ENCODE data around the gene KRT7. TPM values are rescaled to one million over a fixed set of nuclear protein-coding genes. Genes with fewer than 3 reads are reported as not detected.
A peak's percentile ranks its signal among the peaks of the same experiment; 100 is the strongest.

The KRT7 gene
- total RNA-seq, 1 experiment from 2014 or later, result 10.0 TPM

DNA sequence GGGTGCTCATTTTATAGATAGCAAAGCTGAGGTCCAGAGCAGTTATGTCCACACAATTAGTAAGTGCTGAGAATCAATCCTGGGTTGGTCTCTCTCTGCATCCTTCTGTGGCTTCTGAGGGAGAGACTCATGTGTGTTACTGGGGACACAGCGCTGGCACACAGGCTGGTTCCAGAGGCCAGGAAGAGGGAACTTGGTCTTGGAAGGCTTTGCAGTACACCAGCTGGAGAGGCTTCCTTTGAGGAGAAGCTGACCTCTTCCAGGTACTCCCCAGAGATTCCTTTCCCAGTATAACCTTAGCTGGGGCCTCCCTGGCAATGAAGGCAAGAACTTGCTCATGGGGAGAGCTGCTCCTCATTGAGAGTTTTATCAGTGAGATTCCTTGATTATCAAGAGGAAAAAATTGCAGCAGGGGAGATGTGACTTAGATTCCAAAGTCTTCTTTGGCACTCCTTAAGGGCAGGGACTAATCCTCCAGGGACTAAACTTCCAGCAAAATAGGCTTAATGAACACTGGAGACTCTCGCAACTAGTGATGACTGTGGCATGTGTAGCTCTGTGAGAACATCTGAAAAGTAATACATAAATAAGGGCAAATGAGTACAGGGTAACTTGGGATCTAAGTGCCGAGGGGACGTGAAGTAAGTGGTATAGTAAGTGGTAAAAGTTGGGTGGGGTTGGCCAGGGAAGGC is 27.3 kb upstream of the KRT7 start:
- no peak overlapping the region for H2BK20ac ChIP-seq (ENCODE audit: low read depth, low read length, poor library complexity, severe bottlenecking)
- H3K4me1 Mint-ChIP-seq, result peaks cover 8 to 33% of the 10 kb centered on the region in 2 experiments
- no peaks in the 10 kb centered on the region for H3K9me3 Mint-ChIP-seq
- H2AK5ac ChIP-seq (ENCODE audit: insufficient read length, low read length), result no peak overlapping the region
- no peak overlapping the region for H3K4me3 Mint-ChIP-seq
- H3K79me1 ChIP-seq (ENCODE audit: insufficient read depth, low read depth, low read length, poor library complexity, severe bottlenecking), result no peaks in the 10 kb centered on the region
- no peaks in the 10 kb centered on the region for H4K20me1 ChIP-seq (ENCODE audit: control insufficient read depth, insufficient read depth, insufficient read length)
- no peak overlapping the region for H4K8ac ChIP-seq (replicated peaks; ENCODE audit: insufficient read length, low read depth, low read length)
- H3K27ac ChIP-seq (ENCODE audit: insufficient read length, low read depth, low read length), result no peak overlapping the region
- TF ChIP-seq, protein P1, sequence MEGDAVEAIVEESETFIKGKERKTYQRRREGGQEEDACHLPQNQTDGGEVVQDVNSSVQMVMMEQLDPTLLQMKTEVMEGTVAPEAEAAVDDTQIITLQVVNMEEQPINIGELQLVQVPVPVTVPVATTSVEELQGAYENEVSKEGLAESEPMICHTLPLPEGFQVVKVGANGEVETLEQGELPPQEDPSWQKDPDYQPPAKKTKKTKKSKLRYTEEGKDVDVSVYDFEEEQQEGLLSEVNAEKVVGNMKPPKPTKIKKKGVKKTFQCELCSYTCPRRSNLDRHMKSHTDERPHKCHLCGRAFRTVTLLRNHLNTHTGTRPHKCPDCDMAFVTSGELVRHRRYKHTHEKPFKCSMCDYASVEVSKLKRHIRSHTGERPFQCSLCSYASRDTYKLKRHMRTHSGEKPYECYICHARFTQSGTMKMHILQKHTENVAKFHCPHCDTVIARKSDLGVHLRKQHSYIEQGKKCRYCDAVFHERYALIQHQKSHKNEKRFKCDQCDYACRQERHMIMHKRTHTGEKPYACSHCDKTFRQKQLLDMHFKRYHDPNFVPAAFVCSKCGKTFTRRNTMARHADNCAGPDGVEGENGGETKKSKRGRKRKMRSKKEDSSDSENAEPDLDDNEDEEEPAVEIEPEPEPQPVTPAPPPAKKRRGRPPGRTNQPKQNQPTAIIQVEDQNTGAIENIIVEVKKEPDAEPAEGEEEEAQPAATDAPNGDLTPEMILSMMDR (conservative IDR thresholded peaks at IDR 0.05), result no peak
- WGBS (ENCODE audit: extremely low coverage, insufficient read length, low lambda C conversion rate), result 100% methylated on average over 2 of the region's 4 CpGs
- H3K79me2 ChIP-seq (ENCODE audit: insufficient read depth, low read length), result no peaks in the 10 kb centered on the region
- H2BK120ac ChIP-seq (ENCODE audit: low read depth, low read length, poor library complexity, severe bottlenecking), result no peak overlapping the region
- H4K91ac ChIP-seq (ENCODE audit: insufficient read length, low read depth, low read length), result no peak overlapping the region
- no peak overlapping the region for H2BK15ac ChIP-seq (ENCODE audit: low read depth, low read length)
- no peaks in the 10 kb centered on the region for H3K27me3 ChIP-seq (ENCODE audit: insufficient read depth, low read length)
- no peak overlapping the region for H3K4ac ChIP-seq (ENCODE audit: low read depth, low read length)
- no peaks in the 10 kb centered on the region; a peak in 1 of 7 replicates for H3K36me3 Mint-ChIP-seq (ENCODE audit: insufficient read depth in 1 of 3, low read depth in 3 of 3)
- no peak overlapping the region for H4K5ac ChIP-seq (ENCODE audit: insufficient read length, low read depth, low read length)
- no peaks in the 10 kb centered on the region for H3K9me3 ChIP-seq (ENCODE audit: control insufficient read depth, low read depth, low read length)
- no peak overlapping the region for H2BK12ac ChIP-seq (ENCODE audit: insufficient read length, low read depth, low read length)
- no peak overlapping the region for H3K18ac ChIP-seq (ENCODE audit: insufficient read length, low read depth, low read length)
- no peaks in the 10 kb centered on the region for H3K23me2 ChIP-seq (ENCODE audit: insufficient read length, low read depth, low read length, poor library complexity, severe bottlenecking)
- H3K23ac ChIP-seq (ENCODE audit: insufficient read length, low read depth, low read length), result no peak overlapping the region
- no peak overlapping the region for H3K14ac ChIP-seq (ENCODE audit: insufficient read depth, low read length)
- no peak for DNase-seq
- H3T11ph ChIP-seq (ENCODE audit: low read length), result no peak overlapping the region
- peak overlapping the region in 1 of 3 experiments; percentile 78; a peak in 1 of 7 replicates for H3K27ac Mint-ChIP-seq
- H3K9ac ChIP-seq (ENCODE audit: extremely low read depth, insufficient read length, low read length), result no peak overlapping the region
- H3K27me3 Mint-ChIP-seq (ENCODE audit: low read depth), result peaks cover 7% of the 10 kb centered on the region
- H3K56ac ChIP-seq (ENCODE audit: insufficient read length, low read depth, low read length), result no peak overlapping the region
- H2AFZ ChIP-seq (ENCODE audit: low read length), result no peak overlapping the region
- no peak overlapping the region for H2BK5ac ChIP-seq (ENCODE audit: insufficient read length, low read length)
- peaks cover 3% of the 10 kb centered on the region; the same call in 1 of the 2 replicates for H3K4me1 ChIP-seq (ENCODE audit: insufficient read depth, low read length)
- no peak overlapping the region for H3K4me2 ChIP-seq (ENCODE audit: insufficient read depth, insufficient read length, low read length)
